RWPE2 (cell line): ENCODE data around the gene WDR4.

Experiments used
- ATAC-seq: fragments of 200-7000 bp; cut with Tn5 transposase; 3 replicates; pipeline ENCODE4 v1.9.1; 2021; ENCODE audit warnings: low read depth
- DNase-seq: peaks from one replicate; pipeline ENCODE4 v3.0.0-alpha.2; 2020; ENCODE audit warnings: low spot score
- H3K27ac ChIP-seq: fragments of 450-650 bp; 2 replicates; pipeline ENCODE4 v1.5.1; 2017; ENCODE audit warnings: mild to moderate bottlenecking; ENCODE audit not compliant: poor library complexity, severe bottlenecking
- H3K27me3 ChIP-seq: fragments of 250-450 bp; sonication (Bioruptor Pico); 2 replicates; pipeline ENCODE4 v1.5.1; 2021; ENCODE audit warnings: mild to moderate bottlenecking, moderate library complexity; ENCODE audit not compliant: insufficient read depth, poor library complexity, severe bottlenecking
- H3K36me3 ChIP-seq: fragments of 250-450 bp; sonication (Bioruptor Pico); 2 replicates; pipeline ENCODE4 v1.5.1; 2020; ENCODE audit warnings: low read depth, mild to moderate bottlenecking, moderate library complexity
- H3K4me1 ChIP-seq: fragments of 250-450 bp; sonication (Bioruptor Pico); 2 replicates; pipeline ENCODE4 v1.5.1; 2021; ENCODE audit warnings: mild to moderate bottlenecking, moderate library complexity; ENCODE audit not compliant: insufficient read depth, poor library complexity, severe bottlenecking
- H3K4me3 ChIP-seq: fragments of 250-450 bp; sonication (Bioruptor Pico); 2 replicates; pipeline ENCODE4 v1.5.1; 2021; ENCODE audit warnings: mild to moderate bottlenecking, moderate library complexity; ENCODE audit not compliant: severe bottlenecking
- H3K9me3 ChIP-seq: fragments of 250-450 bp; sonication (Bioruptor Pico); 2 replicates; pipeline ENCODE4 v1.5.1; 2021; ENCODE audit warnings: mild to moderate bottlenecking, moderate library complexity; ENCODE audit not compliant: severe bottlenecking
- CTCF ChIP-seq: fragments of 450-650 bp; IDR thresholded peaks from one replicate; pipeline ENCODE4 v1.5.1; 2017; ENCODE audit warnings: mild to moderate bottlenecking, moderate library complexity; ENCODE audit not compliant: poor library complexity, severe bottlenecking

Gene WDR4

GRCh38 chr21:42906233-42906632 is 26.9 kb upstream of the WDR4 start:
- no peak for TF ChIP-seq CTCF
- no peak for ATAC-seq

GRCh38 chr21:42905195-42905594 is 25.9 kb upstream of the WDR4 start:
- H3K9me3 ChIP-seq = no peaks in the 10 kb centered on the region
- TF ChIP-seq CTCF = no peak
- H3K4me1 ChIP-seq = no peaks in the 10 kb centered on the region
- H3K36me3 ChIP-seq = peaks cover 79% of the 10 kb centered on the region
- no peaks in the 10 kb centered on the region for H3K27me3 ChIP-seq
- DNase-seq = no peak
- no peak for ATAC-seq
- H3K27ac ChIP-seq = no peak overlapping the region
- H3K4me3 ChIP-seq = no peak overlapping the region

More at GRCh38 chr21:42906233-42906632, 26.9 kb upstream of the WDR4 start:
- no peak overlapping the region for H3K27ac ChIP-seq
- H3K9me3 ChIP-seq = no peaks in the 10 kb centered on the region
- peaks cover 69% of the 10 kb centered on the region for H3K36me3 ChIP-seq
- H3K27me3 ChIP-seq = no peaks in the 10 kb centered on the region
- DNase-seq = no peak
- no peak overlapping the region for H3K4me3 ChIP-seq
- no peaks in the 10 kb centered on the region for H3K4me1 ChIP-seq

- no peaks in the 10 kb centered on the region for H3K9me3 ChIP-seq
- TF ChIP-seq CTCF = no peak
- ATAC-seq (no peak), DNase-seq (no peak)
- no peaks in the 10 kb centered on the region for H3K27me3 ChIP-seq
- H3K27ac ChIP-seq = no peak overlapping the region
- H3K4me1 ChIP-seq = no peaks in the 10 kb centered on the region
- no peak overlapping the region for H3K4me3 ChIP-seq
- H3K36me3 ChIP-seq = peaks cover 79% of the 10 kb centered on the region
Measured at GRCh38 chr21:42903817-42904216, 24.5 kb upstream of the WDR4 start.

GRCh38 chr21:42900446-42900845 is 21.1 kb upstream of the WDR4 start:
- no peaks in the 10 kb centered on the region for H3K27me3 ChIP-seq
- DNase-seq = no peak
- no peak overlapping the region for H3K27ac ChIP-seq
- H3K4me3 ChIP-seq = no peak overlapping the region
- no peaks in the 10 kb centered on the region for H3K9me3 ChIP-seq
- no peak for TF ChIP-seq CTCF
- H3K4me1 ChIP-seq = no peaks in the 10 kb centered on the region
- H3K36me3 ChIP-seq = peaks cover 82% of the 10 kb centered on the region
- no peak for ATAC-seq

GRCh38 chr21:42892931-42893755 is 13.8 kb upstream of the WDR4 start, which contains the start of gene NDUFV3:
NDUFV3 (plus strand) TSS chr21:42893309; CDS start chr21:42893334, 25 bp downstream.
- Histone ChIP-seq H3K27me3 (no peaks in the 10 kb centered on the region), H3K4me1 (peaks cover 3% of the 10 kb centered on the region)
- TF ChIP-seq CTCF = no peak

More at GRCh38 chr21:42892931-42893755, 13.8 kb upstream of the WDR4 start, which contains the start of gene NDUFV3:
- Histone ChIP-seq H3K36me3 (peaks cover 23% of the 10 kb centered on the region), H3K4me3 (peak within 1 kb of the TSS; percentile 78), H3K27ac (peak within 1 kb of the TSS; percentile 61), H3K9me3 (no peaks in the 10 kb centered on the region)
- ATAC-seq (peak; percentile 93), DNase-seq (peak; percentile 99)
